ENCODE data around the gene TMOD1. TPM values are rescaled to one million over a fixed set of nuclear protein-coding genes. Genes with fewer than 3 reads are reported as not detected.
"Not testable (repeated sequence)": the region's sequence is repeated elsewhere in the genome, so short reads cannot be mapped to it uniquely, and the experiment has no call there.

The TMOD1 gene
- total RNA-seq, 1 donor from 2014 or later = 10.1 TPM

DNA sequence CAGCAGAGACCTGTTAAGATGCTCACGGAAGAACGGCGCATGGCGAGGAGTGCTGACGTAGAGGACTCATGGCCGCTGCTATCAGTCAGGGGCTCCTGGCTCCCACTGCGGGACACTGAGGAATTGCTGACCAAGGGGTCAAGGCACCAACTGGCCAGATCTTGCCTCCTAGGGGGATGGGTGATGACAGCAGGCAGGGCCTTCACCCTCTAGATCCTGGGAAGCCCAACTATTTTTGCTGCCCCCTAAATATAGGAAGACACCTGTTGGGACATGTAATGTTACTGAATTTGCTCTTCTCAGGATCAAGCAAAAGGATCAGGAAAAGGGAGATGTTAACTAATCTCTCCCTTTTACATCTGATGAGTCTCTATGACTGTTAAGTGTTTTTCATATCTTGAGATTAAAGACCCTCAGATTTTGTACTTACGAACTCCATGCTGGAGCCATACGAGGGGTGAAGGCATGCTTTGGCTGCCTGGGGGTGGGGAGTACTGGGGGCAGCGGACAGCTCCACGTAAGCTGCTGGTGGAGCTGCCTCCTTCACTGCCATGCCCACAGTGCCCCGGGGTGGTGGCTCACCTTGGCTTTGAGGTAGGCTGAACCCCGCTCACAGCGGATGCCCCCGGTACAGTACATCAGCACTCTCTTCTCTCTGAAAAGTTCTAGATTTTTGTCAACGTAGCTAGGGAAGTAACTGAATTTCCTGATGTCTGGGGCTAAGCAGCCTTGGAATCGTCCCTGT is 103.6 kb downstream of the TMOD1 start:
- Mint-ChIP-seq H3K4me3 (ENCODE audit: low read depth) (no peak overlapping the region), H3K36me3 (ENCODE audit: insufficient read depth) (peaks cover 19% of the 10 kb centered on the region), H3K27ac (no peak overlapping the region), H3K4me1 (ENCODE audit: low read depth) (no peaks in the 10 kb centered on the region), H3K9me3 (ENCODE audit: low read depth) (no peaks in the 10 kb centered on the region), H3K27me3 (no peaks in the 10 kb centered on the region)
- DNase-seq (ENCODE audit: low spot score, unreplicated experiment) = no peak
- no peak for TF ChIP-seq CTCF (IDR thresholded peaks at IDR 0.05; ENCODE audit: unreplicated experiment)

GRCh38 chr9:97615439-97616072 is 114.1 kb downstream of the TMOD1 start:
- peak; percentile 50 for DNase-seq (ENCODE audit: low spot score, unreplicated experiment)
- Mint-ChIP-seq H3K4me1 (ENCODE audit: low read depth) (peaks cover 1% of the 10 kb centered on the region), H3K9me3 (ENCODE audit: low read depth) (peaks cover 6% of the 10 kb centered on the region), H3K27ac (no peak overlapping the region), H3K4me3 (ENCODE audit: low read depth) (no peak overlapping the region), H3K36me3 (ENCODE audit: insufficient read depth) (peaks cover 29% of the 10 kb centered on the region), H3K27me3 (no peaks in the 10 kb centered on the region)
- peak; percentile 86 for TF ChIP-seq CTCF (IDR thresholded peaks at IDR 0.05; ENCODE audit: unreplicated experiment)

GRCh38 chr9:97617939-97618416 is 116.5 kb downstream of the TMOD1 start:
- H3K9me3 Mint-ChIP-seq (ENCODE audit: low read depth) = peaks cover 20% of the 10 kb centered on the region
- H3K4me3 Mint-ChIP-seq (ENCODE audit: low read depth) = no peak overlapping the region
- H3K36me3 Mint-ChIP-seq (ENCODE audit: insufficient read depth) = peaks cover 44% of the 10 kb centered on the region
- DNase-seq (ENCODE audit: low spot score, unreplicated experiment) = no peak
- peaks cover 1% of the 10 kb centered on the region for H3K4me1 Mint-ChIP-seq (ENCODE audit: low read depth)
- no peaks in the 10 kb centered on the region for H3K27me3 Mint-ChIP-seq
- no peak for TF ChIP-seq CTCF (IDR thresholded peaks at IDR 0.05; ENCODE audit: unreplicated experiment)
- peak overlapping the region; percentile 56 for H3K27ac Mint-ChIP-seq

DNA sequence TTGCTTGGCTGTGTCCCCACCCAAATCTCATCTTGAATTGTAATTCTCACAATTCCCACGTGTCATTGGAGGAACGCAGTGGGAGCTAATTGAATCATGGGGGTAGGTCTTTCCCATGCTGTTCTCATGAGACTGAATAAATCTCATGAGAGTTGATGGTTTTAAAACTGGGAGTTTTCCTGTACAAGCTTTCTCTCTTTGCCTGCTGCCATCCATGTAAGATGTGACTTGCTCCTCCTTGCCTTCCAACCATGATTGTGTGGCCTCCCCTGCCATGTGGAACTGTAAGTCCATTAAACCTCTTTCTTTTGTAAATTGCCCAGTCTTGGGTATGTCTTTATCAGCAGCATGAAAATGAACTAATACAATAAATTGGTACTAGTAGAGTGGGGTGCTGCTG is 118.6 kb downstream of the TMOD1 start:
- not testable (repeated sequence) for H3K4me1 Mint-ChIP-seq (ENCODE audit: low read depth); H3K27me3 Mint-ChIP-seq; DNase-seq (ENCODE audit: low spot score, unreplicated experiment); H3K4me3 Mint-ChIP-seq (ENCODE audit: low read depth)
- peaks cover 24% of the 10 kb centered on the region for H3K9me3 Mint-ChIP-seq (ENCODE audit: low read depth)
- H3K36me3 Mint-ChIP-seq (ENCODE audit: insufficient read depth) = peaks cover 54% of the 10 kb centered on the region
- H3K27ac Mint-ChIP-seq = peak overlapping the region; percentile 53

GRCh38 chr9:97622483-97622882 is 121.0 kb downstream of the TMOD1 start:
- peaks cover 51% of the 10 kb centered on the region for H3K36me3 Mint-ChIP-seq (ENCODE audit: insufficient read depth)
- H3K9me3 Mint-ChIP-seq (ENCODE audit: low read depth) = peaks cover 24% of the 10 kb centered on the region
- H3K4me1 Mint-ChIP-seq (ENCODE audit: low read depth); DNase-seq (ENCODE audit: low spot score, unreplicated experiment); H3K27ac Mint-ChIP-seq; H3K27me3 Mint-ChIP-seq; H3K4me3 Mint-ChIP-seq (ENCODE audit: low read depth): not testable (repeated sequence)

DNA sequence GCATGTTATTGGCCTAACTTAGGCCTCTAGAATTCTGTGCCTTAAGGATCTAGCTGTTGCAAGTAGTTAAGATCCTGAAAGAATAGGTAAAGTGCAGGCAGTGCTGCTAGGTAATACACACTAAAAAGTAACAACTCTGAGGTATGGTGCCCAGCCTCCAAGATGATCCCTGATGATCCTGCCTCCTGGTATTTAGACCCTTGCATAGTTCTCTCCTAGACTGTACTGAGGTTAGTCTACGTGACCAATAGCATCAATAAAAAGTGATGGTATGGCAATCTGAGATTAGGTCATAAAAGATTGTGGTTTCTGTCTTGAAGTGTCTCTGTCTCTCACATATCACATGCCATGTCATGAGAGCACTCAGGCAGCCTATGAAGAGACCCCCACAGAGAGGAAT is 122.5 kb downstream of the TMOD1 start:
- TF ChIP-seq CTCF (IDR thresholded peaks at IDR 0.05; ENCODE audit: unreplicated experiment) = no peak
- Mint-ChIP-seq H3K9me3 (ENCODE audit: low read depth) (peaks cover 24% of the 10 kb centered on the region), H3K4me1 (ENCODE audit: low read depth) (peaks cover 19% of the 10 kb centered on the region), H3K27me3 (no peaks in the 10 kb centered on the region), H3K27ac (no peak overlapping the region), H3K36me3 (ENCODE audit: insufficient read depth) (peaks cover 49% of the 10 kb centered on the region), H3K4me3 (ENCODE audit: low read depth) (no peak overlapping the region)
- no peak for DNase-seq (ENCODE audit: low spot score, unreplicated experiment)

Data from progenitor cell of endocrine pancreas (in vitro differentiated cells).